ENCODE results near the gene GFPT1.

GRCh38 chr2:69405306-69405705 lies 18.3 kb upstream of the GFPT1 start:
- TF ChIP-seq POLR2A (IDR thresholded peaks at IDR 0.05; ENCODE audit: low read length) (no peak), GATA1 (IDR thresholded peaks at IDR 0.05; ENCODE audit: low read depth, low read length) (no peak)
